Stimulated activated CD8-positive, alpha-beta memory T cell treated with anti-CD3 and anti-CD28 coated beads, Interleukin-4, amount 100 ng/mL, for 4 hours (primary cell): Measurements from ENCODE around the gene DENND2A.
"Not testable (repeated sequence)": the region's sequence is repeated elsewhere in the genome, so short reads cannot be mapped to it uniquely, and the experiment has no call there.

Experiments
- DNase-seq, 2 donors: peaks; one replicate each; pipeline ENCODE4 v3.0.0-alpha.2; 2020; ENCODE audit warnings: low read depth in 2 of 2, low spot score in 1 of 2

DENND2A gene, protein sequence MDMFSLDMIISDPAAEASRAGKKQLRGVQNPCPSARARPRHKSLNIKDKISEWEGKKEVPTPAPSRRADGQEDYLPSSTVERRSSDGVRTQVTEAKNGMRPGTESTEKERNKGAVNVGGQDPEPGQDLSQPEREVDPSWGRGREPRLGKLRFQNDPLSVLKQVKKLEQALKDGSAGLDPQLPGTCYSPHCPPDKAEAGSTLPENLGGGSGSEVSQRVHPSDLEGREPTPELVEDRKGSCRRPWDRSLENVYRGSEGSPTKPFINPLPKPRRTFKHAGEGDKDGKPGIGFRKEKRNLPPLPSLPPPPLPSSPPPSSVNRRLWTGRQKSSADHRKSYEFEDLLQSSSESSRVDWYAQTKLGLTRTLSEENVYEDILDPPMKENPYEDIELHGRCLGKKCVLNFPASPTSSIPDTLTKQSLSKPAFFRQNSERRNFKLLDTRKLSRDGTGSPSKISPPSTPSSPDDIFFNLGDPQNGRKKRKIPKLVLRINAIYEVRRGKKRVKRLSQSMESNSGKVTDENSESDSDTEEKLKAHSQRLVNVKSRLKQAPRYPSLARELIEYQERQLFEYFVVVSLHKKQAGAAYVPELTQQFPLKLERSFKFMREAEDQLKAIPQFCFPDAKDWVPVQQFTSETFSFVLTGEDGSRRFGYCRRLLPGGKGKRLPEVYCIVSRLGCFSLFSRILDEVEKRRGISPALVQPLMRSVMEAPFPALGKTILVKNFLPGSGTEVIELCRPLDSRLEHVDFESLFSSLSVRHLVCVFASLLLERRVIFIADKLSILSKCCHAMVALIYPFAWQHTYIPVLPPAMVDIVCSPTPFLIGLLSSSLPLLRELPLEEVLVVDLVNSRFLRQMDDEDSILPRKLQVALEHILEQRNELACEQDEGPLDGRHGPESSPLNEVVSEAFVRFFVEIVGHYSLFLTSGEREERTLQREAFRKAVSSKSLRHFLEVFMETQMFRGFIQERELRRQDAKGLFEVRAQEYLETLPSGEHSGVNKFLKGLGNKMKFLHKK

DNA sequence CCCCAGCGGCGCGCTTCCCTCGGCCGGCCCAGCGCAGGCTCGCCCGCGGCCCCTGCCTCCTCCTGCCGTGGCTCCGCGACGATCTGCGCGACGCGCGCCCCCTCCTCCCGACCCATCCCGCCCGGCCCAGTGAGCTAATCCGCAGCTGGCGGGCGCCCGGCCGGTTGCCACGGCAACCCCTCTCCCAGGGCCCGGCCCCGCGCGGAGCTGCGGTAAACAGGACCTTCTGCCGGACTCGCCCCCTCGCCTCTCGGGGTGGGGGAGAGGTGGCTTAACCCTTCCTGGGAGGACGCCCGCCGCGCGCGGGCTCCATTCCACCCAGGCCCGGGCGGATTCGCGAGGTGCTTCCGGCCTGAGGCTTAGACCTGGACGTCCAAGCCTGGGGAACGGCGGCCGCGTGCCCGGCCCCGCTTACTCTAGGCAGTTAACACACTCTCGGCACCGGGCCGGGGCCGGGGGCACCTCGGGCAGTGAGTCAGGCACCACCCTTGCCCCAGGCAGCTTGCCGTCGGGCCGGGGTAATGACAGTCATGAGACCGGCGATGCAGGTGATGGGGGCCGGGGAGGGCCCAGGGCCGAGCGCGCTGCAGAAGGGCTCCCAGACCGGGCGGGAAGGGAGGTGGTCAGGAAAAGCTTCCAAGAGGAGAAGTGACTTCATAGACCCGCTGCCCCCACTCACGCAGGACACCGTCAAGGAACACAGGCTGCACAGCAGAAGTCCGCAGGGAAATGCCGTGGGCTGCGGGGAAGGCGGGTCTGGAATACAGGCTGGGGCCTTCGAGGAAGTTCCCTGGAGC, at the start of gene DENND2A:
DENND2A (minus strand) TSS at position 87 of the 797 bp plus-strand sequence. CDS start 38,416 bp downstream, outside the sequence.
- DNase-seq = no peak

DNA sequence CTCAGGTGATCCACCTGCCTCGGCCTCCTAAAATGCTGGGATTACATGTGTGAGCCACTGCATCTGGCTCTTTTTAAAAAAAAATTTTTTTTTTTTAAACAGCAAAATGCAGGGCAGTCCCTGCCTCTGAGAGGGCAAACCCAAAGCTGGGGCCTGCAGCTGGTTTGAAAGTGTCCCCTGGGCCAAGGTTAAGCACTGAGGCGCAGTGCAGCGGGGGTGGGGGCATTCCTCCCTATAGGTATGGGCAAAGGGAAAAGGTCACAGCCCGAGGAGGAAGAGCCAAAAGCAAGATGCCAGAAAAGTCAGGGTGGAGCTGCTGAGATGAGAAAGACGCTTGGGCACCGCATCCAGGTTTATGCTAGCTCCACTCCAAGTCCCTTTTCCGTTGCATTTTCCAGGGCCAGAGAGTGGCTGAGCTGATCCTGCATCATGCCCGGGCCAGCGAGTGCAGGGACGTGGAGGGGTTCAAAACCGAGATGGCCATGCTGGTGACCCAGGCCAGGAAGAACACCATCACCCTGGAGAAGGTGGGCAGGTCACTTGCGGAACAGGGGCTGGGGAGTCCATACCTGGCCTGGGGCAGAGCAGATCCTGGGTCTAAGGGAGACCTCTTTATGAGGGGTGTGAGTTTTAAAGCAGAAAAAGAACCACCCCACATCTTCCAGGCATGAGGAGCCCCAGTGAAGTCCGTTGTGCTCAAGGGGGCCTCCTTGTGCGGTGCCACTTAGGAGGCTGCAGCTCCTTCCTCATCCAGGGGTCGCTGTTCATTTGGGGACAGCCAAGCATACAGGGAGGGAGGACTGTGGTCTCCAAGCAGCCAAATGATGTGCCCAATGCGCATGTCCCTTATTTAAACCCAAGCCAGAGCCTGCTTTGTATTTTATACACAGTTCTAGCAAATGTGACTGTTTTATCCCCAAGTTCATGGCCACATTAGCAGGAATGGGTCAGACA, 48.9 kb upstream of the DENND2A start:
- DNase-seq = no peak

GRCh38 chr7:140688341-140688740, 47.7 kb upstream of the DENND2A start:
- DNase-seq = no peak

DNA sequence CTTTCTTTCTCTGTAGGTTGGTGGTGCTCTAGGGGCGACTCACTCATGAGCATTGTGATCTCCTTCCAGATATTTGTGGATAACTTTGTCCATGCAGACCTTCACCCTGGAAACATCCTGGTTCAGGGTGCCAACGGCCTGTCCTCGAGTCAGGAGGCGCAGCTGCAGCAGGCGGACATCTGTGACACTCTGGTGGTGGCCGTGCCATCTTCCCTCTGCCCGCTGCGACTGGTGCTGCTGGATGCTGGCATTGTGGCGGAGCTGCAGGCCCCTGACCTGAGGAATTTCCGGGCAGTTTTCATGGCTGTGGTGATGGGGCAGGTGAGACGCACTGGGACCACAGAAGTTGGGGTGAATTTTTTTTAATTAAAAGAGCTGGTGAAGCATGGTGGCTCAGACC, 46.3 kb upstream of the DENND2A start:
- no peak for DNase-seq

DNA sequence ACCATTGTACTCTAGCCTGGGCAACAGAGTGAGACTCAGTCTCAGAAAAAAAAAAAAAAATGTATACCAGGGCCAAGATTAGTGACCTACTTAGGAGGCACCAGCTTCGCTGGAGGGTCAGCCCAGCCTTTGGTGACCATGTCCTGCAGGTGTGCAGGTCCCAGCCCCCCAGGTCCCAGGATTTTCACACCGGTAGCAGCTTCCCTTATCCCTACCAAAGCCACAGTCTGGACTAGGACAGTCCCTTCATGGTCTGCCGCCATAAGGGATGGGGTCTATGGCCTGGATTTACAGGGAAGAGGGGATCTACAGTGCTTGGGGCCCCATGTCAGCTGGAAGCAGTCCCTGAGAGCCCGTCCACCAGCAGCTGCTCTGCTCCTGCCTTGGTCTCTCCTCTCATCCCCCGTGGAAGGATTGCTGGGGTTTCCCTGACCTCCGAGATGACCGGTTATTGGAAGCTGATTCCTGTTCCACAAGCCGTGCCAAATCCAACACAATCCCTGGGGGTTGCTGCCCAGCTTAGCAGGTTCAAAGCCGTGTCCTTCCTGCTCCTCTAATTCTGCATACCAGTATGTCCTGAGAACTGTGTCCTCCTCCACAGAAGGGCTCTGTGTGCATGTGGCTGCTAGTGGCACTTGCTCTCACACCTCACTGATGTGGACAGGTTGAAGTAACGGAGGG, 44.9 kb upstream of the DENND2A start:
- no peak for DNase-seq

- DNase-seq = no peak
Measured at GRCh38 chr7:140684066-140684950, 43.7 kb upstream of the DENND2A start.

DNA sequence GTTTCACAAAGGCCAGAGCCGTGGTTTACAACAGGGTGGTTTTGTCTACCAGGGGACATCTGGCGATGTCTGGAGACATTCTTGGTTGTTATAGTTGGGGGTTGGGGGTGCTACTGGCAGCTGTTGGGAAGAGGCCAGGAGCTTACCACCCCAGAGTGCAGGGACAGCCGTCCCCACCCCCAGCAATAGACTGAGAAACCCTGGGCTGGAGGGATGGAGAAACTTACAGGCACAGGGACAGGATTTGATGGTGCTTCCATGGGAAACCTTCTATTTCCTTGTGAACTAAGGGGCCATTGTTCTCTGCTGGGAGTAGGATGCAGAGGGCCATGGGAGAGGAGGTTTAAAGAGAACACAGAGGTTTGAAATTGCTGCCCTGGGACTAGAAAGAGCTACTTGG, 43.0 kb upstream of the DENND2A start:
- no peak for DNase-seq

GRCh38 chr7:140681766-140682165, 41.2 kb upstream of the DENND2A start:
- DNase-seq = no peak

DNA sequence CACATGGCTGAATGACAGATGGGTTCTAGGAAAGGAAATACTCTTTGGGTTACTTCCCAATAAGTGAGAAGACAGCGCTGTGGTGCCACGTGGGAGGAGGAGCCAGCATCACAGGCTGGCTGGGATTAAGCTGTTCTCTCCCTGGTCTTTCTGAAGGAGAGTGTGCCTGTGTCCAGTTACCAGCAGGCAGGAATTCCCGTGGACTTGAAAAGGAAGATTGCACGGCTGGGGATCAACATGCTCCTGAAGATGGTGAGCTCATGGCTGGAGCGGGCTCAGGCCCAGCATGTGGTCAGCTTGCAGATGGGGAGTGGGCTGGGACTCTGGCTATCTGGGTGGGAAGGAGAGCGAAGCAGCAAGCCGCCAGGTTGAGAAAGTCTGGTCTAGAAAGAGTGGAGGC, 40.3 kb upstream of the DENND2A start:
- no peak for DNase-seq

- no peak for DNase-seq
Measured at GRCh38 chr7:140679186-140679585, 38.6 kb upstream of the DENND2A start.

- no peak for DNase-seq
Measured at GRCh38 chr7:140678816-140679130, 38.2 kb upstream of the DENND2A start.

- no peak for DNase-seq
Measured at GRCh38 chr7:140678081-140678815, 37.6 kb upstream of the DENND2A start.

GRCh38 chr7:140677496-140677895, 36.9 kb upstream of the DENND2A start:
- no peak for DNase-seq

DNA sequence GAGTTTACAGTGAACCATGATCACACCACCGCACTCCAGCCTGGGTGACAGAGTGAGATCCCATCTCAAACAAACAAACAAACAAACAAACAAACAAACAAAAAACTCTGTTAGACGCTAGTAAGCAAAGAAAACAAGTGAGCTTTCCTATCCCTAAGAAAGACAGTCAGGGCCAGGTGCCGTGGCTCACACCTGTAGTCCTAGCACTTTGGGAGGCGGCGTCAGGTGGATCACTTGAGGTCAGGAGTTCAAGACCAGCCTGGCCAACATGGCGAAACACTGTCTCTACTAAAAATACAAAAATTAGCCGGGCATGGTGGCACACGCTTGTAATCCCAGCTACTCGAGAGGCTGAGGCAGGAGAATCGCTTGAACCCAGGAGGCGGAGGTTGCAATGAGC, 36.3 kb upstream of the DENND2A start:
- DNase-seq = not testable (repeated sequence)

DNA sequence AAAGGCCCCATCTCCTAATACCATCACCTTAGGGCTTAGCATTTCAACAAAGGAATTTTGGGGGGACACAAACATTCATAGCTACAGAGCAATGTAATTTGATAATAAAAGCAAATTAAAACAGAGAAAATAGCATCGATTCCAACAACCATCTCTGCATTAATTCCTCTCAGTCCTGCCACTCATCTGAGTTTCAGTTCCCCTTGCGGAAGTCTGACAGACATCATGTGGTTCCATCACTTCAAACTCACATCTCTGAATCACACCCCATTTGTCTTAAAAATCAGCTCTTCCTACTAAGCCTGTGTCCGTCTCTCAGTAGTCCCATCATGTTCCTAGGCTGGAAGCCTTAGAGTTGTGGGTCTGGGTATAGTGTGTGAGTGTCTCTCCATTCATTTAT, 35.7 kb upstream of the DENND2A start:
- DNase-seq = no peak

- DNase-seq = no peak
Measured at GRCh38 chr7:140675726-140676125, 35.1 kb upstream of the DENND2A start.

- DNase-seq = no peak
Measured at GRCh38 chr7:140674899-140675701, 34.5 kb upstream of the DENND2A start.
